ENCODE measurements around the gene AP1G1.
"Not testable (repeated sequence)": the region's sequence is repeated elsewhere in the genome, so short reads cannot be mapped to it uniquely, and the experiment has no call there.

Gene AP1G1

GRCh38 chr16:71693164-71693563 is 115.5 kb downstream of the AP1G1 start:
- no peak for FAIRE-seq

- FAIRE-seq, result no peak
These were observed 118.7 kb downstream of the AP1G1 start for GRCh38 chr16:71689901-71690300.

- no peak for FAIRE-seq
These were observed 120.8 kb downstream of the AP1G1 start for GRCh38 chr16:71687861-71688260.

- FAIRE-seq, result not testable (repeated sequence)
These were observed 124.4 kb downstream of the AP1G1 start for GRCh38 chr16:71684280-71684679.

GRCh38 chr16:71681360-71681759 is 127.3 kb downstream of the AP1G1 start:
- no peak for FAIRE-seq
